ENCODE data around the gene TM4SF1.

DNA sequence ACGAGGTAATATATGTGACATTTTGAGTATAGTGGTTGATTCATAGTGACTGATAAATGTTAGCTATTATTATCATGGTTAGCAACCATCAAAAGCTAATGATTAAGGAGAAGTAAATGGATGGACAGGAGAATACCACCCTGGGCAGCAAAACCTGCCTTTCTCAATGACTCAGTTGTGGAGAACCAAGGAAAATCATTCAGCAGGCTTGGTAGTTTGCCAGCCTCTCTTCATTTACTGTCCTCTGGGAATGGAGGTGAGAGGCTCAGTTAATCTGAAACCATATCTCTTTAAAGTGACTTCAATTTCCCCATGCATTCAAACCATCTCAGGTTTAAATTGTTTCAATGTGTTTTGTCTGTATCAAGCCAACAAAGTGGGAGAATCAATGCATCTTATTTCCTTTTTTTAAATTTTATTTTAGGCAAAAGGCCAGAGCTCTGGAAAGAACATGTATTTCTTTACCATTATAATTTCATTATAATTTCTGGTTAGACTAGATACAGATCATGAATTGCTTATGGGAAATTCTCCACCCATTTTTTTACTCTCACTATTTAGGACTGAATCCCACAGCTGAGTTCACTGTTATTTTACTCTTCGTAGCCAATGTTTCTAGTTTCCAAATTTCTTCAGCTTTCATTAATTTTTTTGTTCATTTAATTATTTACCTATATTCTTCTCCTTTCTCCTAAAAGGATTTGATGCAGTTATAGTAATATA, 46.7 kb downstream of the TM4SF1 start:
- TF ChIP-seq, protein P1, sequence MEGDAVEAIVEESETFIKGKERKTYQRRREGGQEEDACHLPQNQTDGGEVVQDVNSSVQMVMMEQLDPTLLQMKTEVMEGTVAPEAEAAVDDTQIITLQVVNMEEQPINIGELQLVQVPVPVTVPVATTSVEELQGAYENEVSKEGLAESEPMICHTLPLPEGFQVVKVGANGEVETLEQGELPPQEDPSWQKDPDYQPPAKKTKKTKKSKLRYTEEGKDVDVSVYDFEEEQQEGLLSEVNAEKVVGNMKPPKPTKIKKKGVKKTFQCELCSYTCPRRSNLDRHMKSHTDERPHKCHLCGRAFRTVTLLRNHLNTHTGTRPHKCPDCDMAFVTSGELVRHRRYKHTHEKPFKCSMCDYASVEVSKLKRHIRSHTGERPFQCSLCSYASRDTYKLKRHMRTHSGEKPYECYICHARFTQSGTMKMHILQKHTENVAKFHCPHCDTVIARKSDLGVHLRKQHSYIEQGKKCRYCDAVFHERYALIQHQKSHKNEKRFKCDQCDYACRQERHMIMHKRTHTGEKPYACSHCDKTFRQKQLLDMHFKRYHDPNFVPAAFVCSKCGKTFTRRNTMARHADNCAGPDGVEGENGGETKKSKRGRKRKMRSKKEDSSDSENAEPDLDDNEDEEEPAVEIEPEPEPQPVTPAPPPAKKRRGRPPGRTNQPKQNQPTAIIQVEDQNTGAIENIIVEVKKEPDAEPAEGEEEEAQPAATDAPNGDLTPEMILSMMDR (IDR thresholded peaks at IDR 0.05) = no peak
- no peak for TF ChIP-seq EZH2 (IDR thresholded peaks at IDR 0.05; ENCODE audit: borderline replicate concordance, insufficient read depth, low read depth, low read length, poor library complexity, severe bottlenecking)

Data from B cell (primary cell).